GM21619 (cell line): ENCODE results near the gene SHPK.
A peak's percentile ranks its signal among the peaks of the same experiment; 100 is the strongest.

ENCODE experiments used
- ATAC-seq: cut with Tn5 transposase; IDR thresholded peaks from one replicate; pipeline ENCODE4 v1.9.1; 2021; ENCODE audit not compliant: unreplicated experiment

The SHPK gene, protein sequence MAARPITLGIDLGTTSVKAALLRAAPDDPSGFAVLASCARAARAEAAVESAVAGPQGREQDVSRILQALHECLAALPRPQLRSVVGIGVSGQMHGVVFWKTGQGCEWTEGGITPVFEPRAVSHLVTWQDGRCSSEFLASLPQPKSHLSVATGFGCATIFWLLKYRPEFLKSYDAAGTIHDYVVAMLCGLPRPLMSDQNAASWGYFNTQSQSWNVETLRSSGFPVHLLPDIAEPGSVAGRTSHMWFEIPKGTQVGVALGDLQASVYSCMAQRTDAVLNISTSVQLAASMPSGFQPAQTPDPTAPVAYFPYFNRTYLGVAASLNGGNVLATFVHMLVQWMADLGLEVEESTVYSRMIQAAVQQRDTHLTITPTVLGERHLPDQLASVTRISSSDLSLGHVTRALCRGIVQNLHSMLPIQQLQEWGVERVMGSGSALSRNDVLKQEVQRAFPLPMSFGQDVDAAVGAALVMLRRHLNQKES

DNA sequence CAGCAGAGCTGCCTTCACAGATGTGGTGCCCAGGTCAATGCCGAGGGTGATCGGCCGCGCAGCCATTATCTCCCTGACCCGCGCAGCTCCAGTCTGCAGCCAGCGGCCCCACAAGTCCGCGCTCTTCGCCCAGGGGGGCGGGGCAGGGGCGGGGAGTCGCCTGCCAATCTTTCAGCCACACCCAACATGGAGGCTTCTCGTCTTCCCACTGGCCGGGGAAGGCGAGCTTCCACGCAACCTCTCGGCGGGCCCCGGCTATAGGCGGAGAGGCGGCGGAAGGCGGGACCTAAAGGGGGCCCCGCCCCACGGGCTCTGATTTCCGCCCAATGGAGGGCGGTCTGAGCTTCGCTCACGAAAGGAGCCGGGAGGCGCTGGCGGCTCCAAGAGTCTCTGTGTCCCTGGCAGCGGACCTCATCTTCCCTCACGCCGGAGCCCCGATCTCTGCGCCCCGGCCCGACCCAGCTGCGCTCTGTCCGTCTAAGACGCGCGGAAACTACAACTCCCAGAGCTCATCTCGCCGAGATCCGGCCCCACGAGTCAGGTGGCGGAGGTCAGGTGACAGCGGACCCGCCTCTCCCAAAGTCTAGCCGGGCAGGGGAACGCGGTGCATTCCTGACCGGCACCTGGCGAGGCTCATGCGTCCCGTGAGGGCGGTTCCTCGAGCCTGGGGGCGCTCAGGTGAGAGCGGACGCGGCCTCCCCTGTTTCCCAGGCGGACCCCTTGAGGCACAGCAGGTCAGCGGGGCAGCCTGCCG, at the start of gene SHPK, which contains the start of gene CTNS:
TSS of gene SHPK (minus strand) at position 97 of the 754 bp plus-strand sequence. CDS start at position 66, 31 bp downstream.
TSS of gene CTNS (plus strand) at position 607 of the 754 bp plus-strand sequence. CDS start 3,447 bp downstream, outside the sequence.
- peak; percentile 90 for ATAC-seq

DNA sequence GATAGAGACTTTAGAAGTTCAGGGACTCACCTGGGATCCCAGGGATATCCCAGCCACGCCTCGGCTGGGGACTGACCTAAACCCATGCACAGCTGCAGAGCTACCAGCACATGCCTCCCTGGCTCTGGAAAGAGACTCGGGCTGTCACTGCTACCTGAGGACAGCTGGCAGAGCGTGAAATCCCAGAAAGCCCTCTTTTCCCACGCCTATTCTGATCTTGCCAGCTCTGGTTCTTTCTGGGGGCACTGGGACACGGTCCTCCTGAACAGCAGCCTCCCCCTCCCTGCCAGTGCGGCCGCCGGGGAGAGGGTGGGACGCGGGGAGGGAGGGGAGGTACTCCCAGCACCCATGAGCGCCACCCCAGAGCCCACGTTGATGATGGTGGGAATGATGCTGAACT, 49.1 kb upstream of the SHPK start:
- ATAC-seq, result no peak

DNA sequence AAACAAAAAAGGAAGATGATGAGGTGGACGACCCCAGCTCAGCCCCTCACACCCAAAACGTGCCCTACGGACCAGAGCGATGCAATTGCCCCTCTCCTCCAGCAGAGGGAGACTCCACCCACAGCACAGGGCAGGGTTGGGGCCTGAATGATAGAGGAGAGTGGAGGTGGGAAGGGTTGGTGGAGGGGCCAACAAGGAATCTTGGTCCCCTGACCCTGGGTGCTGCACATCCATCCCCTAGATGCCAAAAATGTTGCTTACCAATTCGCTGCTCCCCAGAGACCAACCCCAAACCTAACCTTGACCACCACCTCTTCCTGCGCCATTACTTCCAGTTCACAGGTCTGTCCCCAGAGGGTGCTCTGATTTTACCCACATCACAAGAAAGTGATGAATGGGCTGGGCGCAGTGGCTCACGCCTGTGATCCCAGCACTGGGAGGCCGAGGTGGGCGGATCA, 47.0 kb upstream of the SHPK start:
- peak; percentile 67 for ATAC-seq

DNA sequence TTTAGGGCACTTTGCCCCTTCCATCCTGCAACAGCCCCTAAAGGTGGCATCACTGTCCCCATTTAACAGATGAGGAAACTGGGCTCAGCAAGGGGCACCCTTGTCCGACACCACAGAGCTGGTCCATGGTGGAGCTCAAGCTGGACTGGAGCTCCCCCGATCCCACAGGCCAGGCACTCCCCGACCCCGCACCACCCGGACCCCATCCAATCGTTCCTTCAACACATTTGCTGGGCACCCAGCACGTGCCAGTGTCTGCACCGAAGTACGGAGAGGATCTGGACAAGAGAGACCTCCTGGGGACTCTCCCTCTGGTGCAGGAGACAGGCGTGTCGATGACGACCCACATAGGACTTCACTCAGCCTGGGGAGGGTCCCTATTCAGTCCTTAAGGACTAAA, 46.0 kb upstream of the SHPK start:
- ATAC-seq, result no peak

DNA sequence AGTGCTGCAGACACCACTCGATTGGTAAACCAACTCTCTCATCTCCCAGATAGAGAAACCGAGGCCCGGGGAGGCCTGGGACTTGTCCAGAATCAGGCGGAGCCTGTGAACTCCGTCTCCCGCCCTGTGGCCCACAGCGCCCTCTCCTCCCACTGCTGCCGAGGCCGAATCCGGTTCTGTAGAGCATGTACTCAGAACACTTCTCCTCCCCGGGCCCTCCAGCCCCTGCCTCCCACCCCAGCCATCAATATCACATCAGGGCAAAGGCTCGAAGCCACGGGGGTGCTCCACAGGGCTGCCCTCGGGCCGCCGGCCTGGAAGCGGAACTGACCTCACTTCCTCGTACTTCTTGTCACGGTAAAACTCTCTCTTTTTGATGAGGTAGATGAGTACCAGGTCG, 45.5 kb upstream of the SHPK start:
- ATAC-seq, result no peak

DNA sequence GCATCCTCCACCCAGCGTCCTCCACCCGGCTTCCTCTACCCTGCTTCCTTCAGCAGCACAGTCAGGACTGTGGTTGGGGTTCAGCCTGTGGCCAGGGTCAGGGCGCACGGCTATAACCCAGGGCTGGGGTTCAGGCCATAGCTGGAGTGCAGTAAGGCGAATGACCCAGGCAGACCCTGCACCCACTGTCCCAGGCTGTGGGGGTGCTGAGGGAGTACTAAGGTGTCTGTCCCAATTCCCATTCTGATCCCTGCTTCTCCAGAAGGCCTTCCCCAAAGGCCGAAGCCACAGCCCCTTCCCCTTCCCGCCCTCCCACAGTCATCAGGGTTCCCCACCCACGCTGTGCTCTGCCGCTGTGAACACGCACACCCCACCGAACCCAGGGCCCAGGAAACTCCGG, 45.0 kb upstream of the SHPK start:
- ATAC-seq, result no peak

DNA sequence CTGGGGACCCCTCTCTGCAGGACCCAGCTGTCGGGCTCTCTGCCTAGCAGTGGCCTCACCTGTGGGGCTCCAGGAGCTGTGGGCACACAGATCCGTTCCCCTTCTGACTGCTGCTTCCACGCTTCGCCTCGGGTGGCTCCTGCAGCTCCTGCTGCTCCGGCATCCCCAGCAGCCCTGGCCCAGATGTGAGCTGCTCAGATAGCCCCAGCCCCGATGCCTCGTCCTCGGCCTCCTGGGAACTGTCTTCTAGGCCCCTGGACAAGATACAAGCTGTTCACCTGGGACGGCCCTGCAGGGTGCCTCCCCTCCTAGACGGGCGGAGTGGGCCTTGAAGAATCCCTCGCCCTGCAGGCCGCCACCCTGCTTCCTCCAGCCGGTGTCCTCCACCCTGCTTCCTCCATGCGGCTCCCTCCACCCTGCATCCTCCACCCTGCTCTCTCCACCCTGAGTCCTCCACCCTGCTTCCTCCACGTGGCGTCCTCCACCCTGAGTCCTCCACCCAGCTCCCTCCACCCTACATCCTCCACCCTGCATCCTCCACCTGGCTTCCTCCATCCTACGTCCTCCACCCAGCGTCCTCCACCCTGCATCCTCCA, 43.6 kb upstream of the SHPK start:
- no peak for ATAC-seq

DNA sequence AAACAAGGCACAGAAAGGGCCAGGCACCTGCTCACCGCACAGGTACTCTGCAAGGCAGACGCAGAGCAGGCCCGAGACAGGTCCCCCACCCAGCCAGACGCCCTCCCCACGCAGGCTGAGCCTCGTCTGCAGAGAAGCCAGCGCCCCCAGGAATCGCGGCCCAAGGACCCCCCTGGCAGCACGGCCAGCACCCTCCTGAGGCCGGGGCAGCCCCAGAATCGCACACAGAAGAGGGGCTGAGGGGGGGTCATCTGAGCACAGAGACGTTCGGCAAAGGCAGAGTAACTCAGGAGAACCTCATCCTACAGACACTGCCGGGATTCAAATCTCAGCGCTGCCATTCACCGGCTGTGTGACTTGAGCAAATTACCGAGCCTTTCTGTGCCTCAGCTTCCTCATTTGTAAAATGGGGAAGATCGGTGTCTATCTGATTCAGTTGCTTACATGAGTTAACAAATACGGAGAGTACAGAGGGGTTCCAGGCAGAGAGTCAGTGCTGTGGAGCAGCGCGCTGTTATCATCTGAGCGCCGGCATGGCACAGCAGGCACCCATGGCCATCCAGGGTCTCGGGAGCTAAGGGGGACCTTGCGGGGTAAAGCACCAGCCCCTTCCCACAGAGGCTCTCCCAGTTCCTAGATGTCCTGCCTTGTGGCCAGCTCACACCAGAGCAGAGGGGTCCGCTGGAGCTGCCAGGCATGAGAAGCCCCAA, 42.9 kb upstream of the SHPK start:
- no peak for ATAC-seq

DNA sequence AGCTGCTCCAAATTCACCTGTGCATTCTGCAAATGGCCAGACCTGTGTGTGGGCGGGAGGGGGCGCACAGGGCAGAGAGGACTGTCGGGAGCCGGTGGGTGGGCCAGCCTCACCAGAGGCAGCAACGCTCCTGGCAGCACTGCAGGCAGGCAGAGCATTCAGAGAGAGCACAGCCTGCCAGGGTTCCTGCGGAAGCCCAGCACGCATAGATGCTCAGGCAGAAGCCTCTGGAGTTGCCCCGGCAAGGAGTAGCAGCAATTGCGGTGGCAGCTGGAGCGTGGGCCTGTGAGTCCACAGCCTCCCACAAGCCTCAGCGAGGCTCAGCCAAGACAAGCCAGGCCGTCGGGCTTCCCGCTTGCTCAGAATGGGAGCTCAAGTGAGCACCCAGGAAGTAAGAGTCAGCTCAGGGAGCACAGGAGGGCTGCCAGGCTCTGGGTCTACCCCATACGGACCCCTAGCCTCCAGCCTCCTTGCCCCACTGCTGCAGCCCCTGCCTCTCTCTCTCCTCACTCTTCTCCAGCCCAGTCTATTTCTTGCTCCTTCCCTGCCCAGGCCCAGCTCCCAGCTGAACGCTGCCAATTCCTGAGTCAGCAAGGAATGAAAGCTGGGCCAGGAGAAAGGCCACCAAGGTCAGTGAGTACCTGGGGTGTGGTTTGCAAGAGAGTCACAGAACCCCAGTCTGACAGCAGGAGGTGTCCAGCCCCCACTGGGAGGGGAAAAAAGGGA, 42.2 kb upstream of the SHPK start:
- no peak for ATAC-seq

DNA sequence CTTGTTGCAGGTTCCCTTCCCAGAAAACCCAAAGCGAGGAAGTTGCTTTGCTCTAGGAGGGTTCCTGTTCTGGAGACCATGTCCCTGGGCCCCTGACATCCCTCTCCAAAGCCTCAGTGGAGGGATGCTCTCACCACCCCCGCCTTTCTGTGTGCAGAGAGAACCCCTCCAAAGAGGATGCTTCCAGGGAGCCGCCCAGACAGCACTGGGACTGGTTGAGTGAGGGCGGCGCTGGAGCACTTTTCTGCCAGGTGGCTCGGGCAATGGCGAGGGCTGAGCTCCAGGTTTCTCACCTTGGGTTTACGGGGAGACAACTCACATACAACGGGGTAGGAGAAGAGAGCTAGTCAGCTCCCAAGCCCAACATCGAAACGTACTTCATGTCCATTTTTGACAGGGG, 39.8 kb upstream of the SHPK start:
- no peak for ATAC-seq

DNA sequence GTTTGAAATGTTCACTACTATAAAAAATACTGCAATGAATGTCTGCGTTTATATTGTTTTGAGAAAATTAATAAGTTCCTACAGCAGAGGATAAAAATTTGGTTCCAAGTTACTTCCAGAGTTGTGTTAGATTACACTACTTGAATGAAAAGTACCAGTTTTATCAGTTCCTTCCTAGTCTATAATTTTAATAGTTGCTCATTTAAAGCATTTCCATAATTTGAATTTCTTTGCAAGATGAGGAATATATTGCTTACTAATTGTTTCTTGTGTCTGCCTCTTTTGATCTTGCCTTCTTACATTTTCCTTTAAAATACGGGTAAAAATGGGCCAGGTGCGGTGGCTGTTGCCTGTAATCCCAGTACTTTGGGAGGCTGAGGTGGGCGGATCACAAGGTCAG, 36.5 kb upstream of the SHPK start:
- ATAC-seq, result no peak

DNA sequence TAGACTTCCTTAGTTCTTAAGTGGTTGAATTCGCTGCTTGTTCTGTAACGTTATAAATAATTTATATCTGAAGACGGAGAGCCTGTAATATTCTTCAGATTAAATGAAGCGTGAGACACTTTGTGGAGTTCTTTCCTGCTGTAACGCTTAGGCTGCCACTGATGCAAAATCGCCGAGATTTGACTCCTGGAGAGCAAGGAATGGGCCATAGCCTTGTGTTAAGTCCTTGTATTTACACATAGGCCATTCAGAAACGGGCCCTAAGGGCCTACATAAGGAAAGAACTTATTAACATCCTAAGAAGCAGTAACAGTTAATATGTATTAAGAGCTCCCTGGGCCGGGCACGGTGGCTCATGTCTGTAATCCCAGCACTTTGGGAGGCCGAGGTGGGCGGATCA, 33.5 kb upstream of the SHPK start:
- ATAC-seq, result no peak

DNA sequence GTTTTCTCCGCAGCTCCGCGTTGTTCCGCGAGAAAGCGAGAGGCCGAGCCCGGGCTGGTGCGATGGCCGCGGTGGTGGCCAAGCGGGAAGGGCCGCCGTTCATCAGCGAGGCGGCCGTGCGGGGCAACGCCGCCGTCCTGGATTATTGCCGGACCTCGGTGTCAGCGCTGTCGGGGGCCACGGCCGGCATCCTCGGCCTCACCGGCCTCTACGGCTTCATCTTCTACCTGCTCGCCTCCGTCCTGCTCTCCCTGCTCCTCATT, 33.0 kb upstream of the SHPK start:
- peak; percentile 1 for ATAC-seq

DNA sequence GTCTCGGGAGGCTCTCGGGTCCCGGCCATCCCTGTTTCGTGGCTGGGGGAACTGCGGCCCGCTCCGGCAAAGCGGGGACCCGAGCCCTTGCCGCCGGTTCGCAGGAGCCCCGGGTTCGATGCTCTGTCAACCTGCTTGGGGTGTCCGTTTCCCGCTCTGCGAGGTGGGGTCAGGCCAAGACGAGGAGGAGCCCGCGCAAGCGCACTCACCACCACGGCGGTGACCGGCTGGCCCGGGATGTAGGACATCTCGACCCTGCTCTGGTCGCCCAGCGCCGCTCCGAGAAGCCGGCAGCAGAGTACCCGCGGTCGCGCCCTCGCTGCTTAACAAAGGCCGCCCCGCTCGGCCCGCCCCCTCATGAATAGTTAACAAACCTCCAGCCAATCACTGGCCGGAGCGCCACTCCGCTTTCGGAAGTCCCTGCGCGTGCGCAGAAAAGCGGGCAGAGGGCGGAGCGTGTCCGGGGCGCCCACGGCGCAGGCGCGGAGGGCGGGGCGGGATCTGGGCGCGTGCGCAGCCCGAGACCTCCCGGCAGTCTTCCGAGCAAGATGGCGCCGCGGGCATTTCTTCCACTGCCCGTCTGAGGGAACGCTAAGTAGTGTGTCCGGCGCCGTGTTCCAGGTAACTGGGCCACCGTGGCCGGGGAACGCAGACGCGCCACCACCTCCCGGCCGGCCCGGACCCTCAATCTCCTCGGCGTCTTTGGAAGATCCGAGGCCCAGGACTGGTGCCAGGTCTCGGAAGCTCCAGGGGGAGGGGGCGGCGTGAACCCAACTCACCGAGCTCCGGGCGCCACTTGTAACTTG, 32.4 kb upstream of the SHPK start, which contains the start of the genes EMC6 and TAX1BP3:
TSS of gene EMC6 (plus strand) at position 534 of the 806 bp plus-strand sequence. CDS start 335 bp downstream, outside the sequence.
TSS of gene TAX1BP3 (minus strand) at position 300 of the 806 bp plus-strand sequence. CDS start at position 248, 52 bp downstream.
- peak; percentile 84 for ATAC-seq

DNA sequence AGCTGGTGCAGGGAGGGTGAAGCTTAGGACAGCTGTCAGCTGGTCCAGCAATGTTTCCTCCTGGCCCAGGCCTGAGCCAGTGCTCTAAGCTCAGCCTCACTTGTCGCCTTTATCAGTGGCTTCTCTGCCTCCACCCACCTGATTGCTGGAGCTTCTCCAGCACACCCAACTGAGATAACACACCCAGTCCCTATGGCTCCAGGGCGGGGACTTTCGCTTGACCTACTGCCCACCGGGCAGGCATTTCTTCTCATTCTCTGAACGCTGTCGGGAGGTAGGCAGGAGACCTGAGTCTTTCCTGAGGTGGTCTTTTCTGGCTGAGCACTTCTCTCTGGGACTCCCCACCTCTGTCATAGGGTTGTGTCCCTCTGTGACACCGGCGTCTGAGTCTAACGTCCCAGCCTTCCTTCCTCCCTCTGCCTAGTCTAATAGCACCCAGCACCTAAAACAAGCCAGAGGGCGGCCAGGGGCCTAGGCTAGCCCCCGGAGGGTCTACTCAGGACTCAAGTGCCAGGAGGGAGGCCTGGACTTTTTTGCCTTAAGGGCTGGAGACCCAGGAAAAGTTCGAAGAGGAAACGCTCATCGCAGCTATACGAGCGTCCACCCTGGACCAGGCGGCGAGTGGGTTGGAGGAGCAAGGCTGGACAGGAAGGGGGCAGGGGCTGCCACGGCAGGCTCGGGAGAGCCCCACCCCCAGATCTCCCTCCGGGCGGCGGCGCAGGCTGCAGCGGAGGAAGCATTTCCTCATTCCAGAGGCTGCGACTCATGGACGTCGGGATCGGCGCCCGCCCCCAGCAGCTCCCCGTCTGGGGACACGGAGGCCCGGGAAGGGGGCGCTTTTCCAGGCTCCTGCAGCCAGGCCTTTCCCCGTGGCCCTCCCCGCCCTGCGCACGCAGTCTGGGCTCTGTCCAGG, 31.6 kb upstream of the SHPK start:
- peak; percentile 13 for ATAC-seq

DNA sequence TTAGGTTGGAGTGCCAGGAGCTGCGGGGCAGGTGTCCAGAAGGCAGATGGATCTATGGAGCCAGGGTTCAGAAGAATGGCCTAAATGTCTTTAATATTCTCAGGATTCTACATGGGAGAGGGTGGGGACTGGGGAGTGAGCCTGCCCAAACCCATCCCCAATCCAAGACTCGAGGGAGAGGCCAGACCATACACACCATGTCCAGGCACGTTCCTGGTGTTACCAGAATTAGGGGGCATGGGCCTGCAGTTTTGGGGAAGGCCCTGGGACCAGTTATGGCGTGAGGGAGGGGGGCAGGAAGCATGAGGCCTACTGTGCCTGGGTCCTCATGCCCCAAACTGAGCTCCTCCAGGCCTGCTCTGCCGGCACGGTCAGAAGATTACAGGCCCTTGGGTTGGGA, 30.5 kb upstream of the SHPK start:
- ATAC-seq, result no peak

DNA sequence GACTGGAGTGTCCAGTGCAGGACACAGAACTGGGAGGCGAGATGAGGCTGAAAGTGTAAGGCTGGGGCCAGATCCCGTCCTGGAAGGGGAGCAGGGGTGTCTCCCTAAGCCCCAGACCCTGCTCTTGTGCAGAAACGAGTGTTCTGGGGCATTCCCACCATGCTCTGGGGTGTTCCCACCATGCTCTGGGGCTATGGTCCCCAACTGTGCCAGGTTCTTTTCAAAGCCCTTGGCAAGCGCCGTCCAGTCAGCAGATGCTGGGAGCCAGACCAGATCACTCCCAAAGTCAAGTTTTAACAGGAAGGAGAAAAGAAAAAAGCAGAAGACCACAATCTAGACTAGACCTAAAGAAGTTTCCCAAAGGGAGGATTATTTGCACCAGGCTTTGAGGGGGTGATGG, 29.8 kb upstream of the SHPK start:
- no peak for ATAC-seq
